Testis (tissue), 3 donors: Measurements from ENCODE around the gene ID3. TPM values are rescaled to one million over a fixed set of nuclear protein-coding genes. Genes with fewer than 3 reads are reported as not detected.
"Not testable (repeated sequence)": the region's sequence is repeated elsewhere in the genome, so short reads cannot be mapped to it uniquely, and the experiment has no call there.

Source experiments
- DNase-seq: peaks from one replicate; pipeline ENCODE4 v3.0.0-alpha.2; 2019
- H3K27ac ChIP-seq, 2 donors: fragments of 200-600 bp; sonication (generic); one replicate each; pipeline ENCODE4 v1.5.1; 2019
- H3K27me3 ChIP-seq: fragments of 200-600 bp; sonication (generic); one replicate; pipeline ENCODE4 v1.5.1; 2019
- H3K36me3 ChIP-seq: fragments of 200-600 bp; sonication (generic); one replicate; pipeline ENCODE4 v1.5.1; 2017; ENCODE audit warnings: low read depth; ENCODE audit errors: missing control alignments
- H3K4me1 ChIP-seq: fragments of 200-600 bp; sonication (generic); one replicate; pipeline ENCODE4 v1.5.1; 2019
- H3K4me3 ChIP-seq, 2 donors: fragments of 200-600 bp; sonication (generic); one replicate each; pipeline ENCODE4 v1.5.1; 2017 to 2019
- H3K9me3 ChIP-seq: fragments of 200-600 bp; sonication (generic); one replicate; pipeline ENCODE4 v1.5.1; 2017
- CTCF ChIP-seq, 3 experiments: fragments of 450-650 bp in 2 of 3; fragments of 200-600 bp in 1 of 3; sonication (generic) in 1 of 3; IDR thresholded peaks; one replicate each; pipeline ENCODE4 v1.5.1; 2016 to 2019; ENCODE audit warnings: antibody characterized with exemption in 3 of 3, mild to moderate bottlenecking in 2 of 3, moderate library complexity in 1 of 3
- POLR2A ChIP-seq: fragments of 450-650 bp; IDR thresholded peaks from one replicate; pipeline ENCODE4 v1.6.1; 2017; ENCODE audit warnings: antibody characterized with exemption, mild to moderate bottlenecking, moderate library complexity
- WGBS, 2 donors: methylation state at CpG; one replicate each; pipeline ENCODE4 v1.1.5; 2018; 5-methylcytosine and 5-hydroxymethylcytosine counted together
- intact Hi-C: fragments of 100-400 bp; cut with DNase I; formaldehyde crosslinking; loops from one replicate; pipeline ENCODE4 v1.15.1; 2023; ENCODE audit warnings: low total_unique reads
- polyA plus RNA-seq: library from polyadenylated mRNA; stranded (reverse); fragments of 350-450 nt; fragmentation: Illumina TruSeq; extraction: RNeasy Lipid Tissue Mini Kit (QIAGEN cat#74804); gene quantifications from one replicate; pipeline ENCODE4 v1.2.3, GENCODE V29; 2014; ENCODE audit warnings: low read depth, low replicate concordance; ENCODE audit not compliant: insufficient read depth
- total RNA-seq, 2 donors: library from RNA; depleted of rRNA; stranded (reverse); fragments of >200 nt; gene quantifications; one replicate each; pipeline ENCODE4 v1.2.3, GENCODE V29; 2016

The ID3 gene
- total and polyA plus RNA-seq, 3 donors from 2014 or later: 24.5 to 34.5 (median 27.2) TPM

GRCh38 chr1:23543707-23544443 lies 15.4 kb downstream of the ID3 start:
- Histone ChIP-seq H3K27me3 (no peaks in the 10 kb centered on the region), H3K36me3 (no peaks in the 10 kb centered on the region), H3K9me3 (no peaks in the 10 kb centered on the region), H3K27ac (no peak overlapping the region), H3K4me3 (no peak overlapping the region), H3K4me1 (peaks cover 6% of the 10 kb centered on the region)
- TF ChIP-seq POLR2A (no peak), CTCF (IDR thresholded peaks at IDR 0.05) (no peak)
- intact Hi-C loops: loop anchor here (5.0 kb wide), 1 partner anchor 93 kb away; no protein-coding TSS in a partner anchor
- DNase-seq: no peak
- 69 to 75% methylated on average over 8 of the region's 8 CpGs for WGBS, 2 donors

GRCh38 chr1:23542940-23543339 lies 16.4 kb downstream of the ID3 start:
- not testable (repeated sequence) for DNase-seq, H3K9me3 ChIP-seq, H3K27me3 ChIP-seq, H3K36me3 ChIP-seq, H3K4me1 ChIP-seq, H3K27ac ChIP-seq, H3K4me3 ChIP-seq
- 80 to 82% methylated on average over 5 of the region's 5 CpGs for WGBS, 2 donors
- intact Hi-C loops: loop anchor here (5.0 kb wide), 1 partner anchor 94 kb away; no protein-coding TSS in a partner anchor

DNA sequence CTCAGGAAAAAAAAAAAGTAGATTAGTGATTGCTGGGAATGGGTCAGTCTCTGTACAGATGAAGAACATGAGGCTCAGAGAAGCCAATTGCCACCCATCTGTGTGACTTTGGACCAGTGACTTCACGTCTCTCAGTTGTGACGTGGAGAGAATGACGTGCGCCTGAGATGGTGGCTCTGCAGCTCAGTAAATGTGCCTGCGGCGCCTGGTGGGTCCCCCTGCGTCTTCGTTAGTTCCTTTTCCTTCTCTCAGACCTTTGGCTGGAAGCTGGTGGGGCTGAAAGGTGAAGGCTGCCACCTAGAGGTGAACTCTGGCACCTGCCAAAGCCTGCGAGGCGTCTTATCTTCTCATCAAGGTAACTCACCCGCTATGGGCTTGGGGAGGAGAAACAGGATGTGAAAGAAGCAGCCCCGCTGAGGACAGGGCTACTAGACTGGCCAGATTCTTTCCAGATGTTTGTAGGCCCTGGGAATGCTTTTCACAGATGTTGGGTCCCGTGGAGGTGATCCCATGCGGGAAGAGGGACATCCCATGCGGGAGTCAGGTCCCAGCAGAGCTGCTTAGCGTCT lies 19.5 kb downstream of the ID3 start:
- DNase-seq: peak; percentile 92
- peaks cover 6% of the 10 kb centered on the region for H3K4me1 ChIP-seq
- TF ChIP-seq CTCF (IDR thresholded peaks at IDR 0.05): peak; percentile 76 to 82 (median 78)
- TF ChIP-seq POLR2A: no peak
- no peak overlapping the region for H3K4me3 ChIP-seq
- no peaks in the 10 kb centered on the region for H3K36me3 ChIP-seq
- no peaks in the 10 kb centered on the region for H3K9me3 ChIP-seq
- H3K27me3 ChIP-seq: no peaks in the 10 kb centered on the region
- WGBS, 2 donors: 6 to 12% methylated on average over 16 of the region's 16 CpGs
- intact Hi-C loops: loop anchor here (5.0 kb wide), 1 partner anchor 98 kb away; no protein-coding TSS in a partner anchor
- no peak overlapping the region for H3K27ac ChIP-seq

- no peak overlapping the region for H3K4me3 ChIP-seq
- intact Hi-C loops: no loop called here
- 77 to 79% methylated on average over 9 of the region's 9 CpGs for WGBS, 2 donors
- no peaks in the 10 kb centered on the region for H3K36me3 ChIP-seq
- no peaks in the 10 kb centered on the region for H3K9me3 ChIP-seq
- peaks cover 6% of the 10 kb centered on the region for H3K4me1 ChIP-seq
- H3K27ac ChIP-seq: no peak overlapping the region
- H3K27me3 ChIP-seq: no peaks in the 10 kb centered on the region
- no peak for DNase-seq
- TF ChIP-seq CTCF (IDR thresholded peaks at IDR 0.05): no peak
- TF ChIP-seq POLR2A: no peak
Observed at GRCh38 chr1:23537296-23537973, 21.9 kb downstream of the ID3 start.

DNA sequence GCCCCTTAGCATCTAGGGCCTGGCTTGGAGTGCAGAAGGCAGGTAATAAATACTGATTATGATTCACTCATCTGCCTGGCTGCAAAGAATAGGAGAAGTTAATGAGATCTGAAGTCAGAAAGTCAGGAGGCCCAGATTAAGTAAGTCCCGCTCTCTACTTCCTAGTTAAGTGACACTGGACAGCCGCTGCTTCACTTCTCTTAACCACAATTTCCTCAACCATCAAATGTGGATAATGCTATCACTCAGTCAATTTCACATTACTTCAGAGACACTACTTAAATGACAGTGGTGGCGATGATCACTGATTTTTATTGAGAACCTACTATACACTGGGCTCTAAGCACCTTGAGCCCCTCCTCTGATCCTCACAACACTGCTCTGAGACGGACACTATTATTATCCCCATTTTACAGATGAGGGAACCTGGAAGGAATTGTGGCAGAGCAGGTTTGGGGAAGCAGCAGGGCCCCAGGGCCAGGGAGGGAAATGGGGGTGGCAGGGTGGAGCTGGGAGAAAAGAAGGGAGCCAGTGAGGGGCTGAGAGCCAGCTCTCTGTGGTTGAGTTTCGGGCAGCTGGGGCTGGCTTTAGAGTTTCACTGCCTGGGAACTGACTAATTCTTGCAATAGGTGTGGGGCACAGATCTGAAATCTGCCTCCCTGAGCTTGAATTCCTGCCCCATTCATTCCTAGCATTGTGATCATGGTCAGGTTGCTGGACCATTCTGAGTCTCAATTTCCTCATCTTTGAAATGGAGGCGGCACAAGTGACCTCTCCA lies 25.9 kb downstream of the ID3 start:
- Histone ChIP-seq H3K36me3 (no peaks in the 10 kb centered on the region), H3K27ac (no peak overlapping the region), H3K4me1 (peaks cover 28% of the 10 kb centered on the region), H3K4me3 (no peak overlapping the region), H3K27me3 (no peaks in the 10 kb centered on the region), H3K9me3 (no peaks in the 10 kb centered on the region)
- intact Hi-C loops: no loop called here
- 87 to 90% methylated on average over 6 of the region's 6 CpGs for WGBS, 2 donors
- TF ChIP-seq CTCF (IDR thresholded peaks at IDR 0.05) (no peak), POLR2A (no peak)
- no peak for DNase-seq
